GM19351 (cell line): ENCODE measurements around the gene TRIM59.
A peak's percentile ranks its signal among the peaks of the same experiment; 100 is the strongest.

Source experiments
- ATAC-seq: cut with Tn5 transposase; IDR thresholded peaks from one replicate; pipeline ENCODE4 v1.9.1; 2021; ENCODE audit warnings: mild to moderate bottlenecking, moderate library complexity; ENCODE audit not compliant: unreplicated experiment

TRIM59 gene

GRCh38 chr3:160403796-160404470 is 45.7 kb downstream of the TRIM59 start:
- no peak for ATAC-seq

- ATAC-seq = no peak
Measured at GRCh38 chr3:160403028-160403545, 46.5 kb downstream of the TRIM59 start.

GRCh38 chr3:160402221-160403027 is 47.2 kb downstream of the TRIM59 start:
- ATAC-seq = no peak

GRCh38 chr3:160401291-160402095 is 48.1 kb downstream of the TRIM59 start:
- ATAC-seq = no peak

- ATAC-seq = peak; percentile 13
Measured at GRCh38 chr3:160400702-160401150, 48.9 kb downstream of the TRIM59 start.

GRCh38 chr3:160400030-160400701 is 49.4 kb downstream of the TRIM59 start:
- peak; percentile 15 for ATAC-seq

- ATAC-seq = peak; percentile 91
Measured at GRCh38 chr3:160399125-160400029, 50.2 kb downstream of the TRIM59 start, which contains the start of the genes IFT80 and SMC4. Gene IFT80 (minus strand): TSS chr3:160399225. CDS start chr3:160384600, 14,625 bp downstream. Gene SMC4 (plus strand): TSS chr3:160399650. CDS start chr3:160400827, 1,177 bp downstream.

- ATAC-seq = peak; percentile 8
Measured at GRCh38 chr3:160398820-160399124, 50.8 kb downstream of the TRIM59 start.

GRCh38 chr3:160395297-160395696 is 54.3 kb downstream of the TRIM59 start:
- ATAC-seq = no peak

GRCh38 chr3:160394009-160394392 is 55.6 kb downstream of the TRIM59 start:
- ATAC-seq = no peak

- ATAC-seq = no peak
Measured at GRCh38 chr3:160393346-160394008, 56.1 kb downstream of the TRIM59 start.

- no peak for ATAC-seq
Measured at GRCh38 chr3:160392798-160393197, 56.8 kb downstream of the TRIM59 start.

- ATAC-seq = peak; percentile 64
Measured at GRCh38 chr3:160390565-160391138, 58.9 kb downstream of the TRIM59 start.
